HG02973 (cell line): ENCODE data around the gene TCL1A.
"Not testable (repeated sequence)": the region's sequence is repeated elsewhere in the genome, so short reads cannot be mapped to it uniquely, and the experiment has no call there.

ENCODE experiments used
- ATAC-seq: cut with Tn5 transposase; IDR thresholded peaks from one replicate; pipeline ENCODE4 v1.9.1; 2021; ENCODE audit warnings: moderate library complexity; ENCODE audit not compliant: unreplicated experiment

Gene TCL1A

GRCh38 chr14:95679148-95679815 lies 34.6 kb downstream of the TCL1A start:
- ATAC-seq: no peak

GRCh38 chr14:95677179-95677835 lies 36.6 kb downstream of the TCL1A start:
- no peak for ATAC-seq

GRCh38 chr14:95675486-95675885 lies 38.4 kb downstream of the TCL1A start:
- no peak for ATAC-seq

GRCh38 chr14:95674613-95675012 lies 39.3 kb downstream of the TCL1A start:
- ATAC-seq: no peak

GRCh38 chr14:95668235-95668772 lies 45.6 kb downstream of the TCL1A start:
- ATAC-seq: no peak

DNA sequence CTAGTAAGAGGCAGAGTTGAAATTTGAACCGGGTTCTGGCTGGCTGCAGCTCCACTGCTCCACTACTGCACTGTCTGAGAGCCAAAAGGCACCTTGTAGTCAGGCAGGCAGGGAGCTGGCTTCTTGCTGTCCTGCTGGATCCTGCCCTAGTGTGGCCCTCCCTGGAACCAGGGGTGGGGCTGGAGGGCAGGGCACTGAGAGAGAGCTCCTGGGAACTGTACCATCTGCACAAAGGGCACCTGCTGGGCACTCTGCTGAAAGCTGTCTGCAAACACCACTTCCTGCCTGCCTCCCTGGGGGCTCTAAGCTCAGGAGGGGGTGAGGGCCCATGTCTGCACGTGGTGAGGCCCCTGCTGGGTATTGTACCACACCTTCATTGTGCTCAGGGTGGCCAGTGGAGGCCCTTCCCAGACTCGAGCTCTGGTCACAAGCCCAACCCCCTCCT lies 46.7 kb downstream of the TCL1A start:
- ATAC-seq: no peak

DNA sequence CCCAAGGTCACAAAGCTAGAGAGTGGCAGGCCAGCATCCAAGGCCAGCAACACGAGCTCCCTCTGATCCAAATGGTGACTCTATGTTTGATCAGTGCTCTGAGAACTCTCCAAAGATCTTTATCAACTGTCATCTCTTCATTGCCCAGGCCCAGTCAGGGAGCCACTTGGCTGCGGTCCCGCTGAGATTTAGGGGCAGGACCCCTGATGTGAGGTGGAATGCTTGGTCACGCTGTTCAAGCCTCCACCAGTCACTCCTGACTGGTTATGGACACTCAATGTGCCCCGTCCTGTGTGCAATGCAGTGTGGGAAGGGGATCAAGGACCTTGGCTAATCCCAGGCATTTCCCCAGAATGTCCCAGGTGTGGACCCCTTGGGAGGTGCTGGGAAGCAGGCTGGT lies 47.5 kb downstream of the TCL1A start:
- no peak for ATAC-seq

GRCh38 chr14:95665530-95665929 lies 48.4 kb downstream of the TCL1A start:
- not testable (repeated sequence) for ATAC-seq

DNA sequence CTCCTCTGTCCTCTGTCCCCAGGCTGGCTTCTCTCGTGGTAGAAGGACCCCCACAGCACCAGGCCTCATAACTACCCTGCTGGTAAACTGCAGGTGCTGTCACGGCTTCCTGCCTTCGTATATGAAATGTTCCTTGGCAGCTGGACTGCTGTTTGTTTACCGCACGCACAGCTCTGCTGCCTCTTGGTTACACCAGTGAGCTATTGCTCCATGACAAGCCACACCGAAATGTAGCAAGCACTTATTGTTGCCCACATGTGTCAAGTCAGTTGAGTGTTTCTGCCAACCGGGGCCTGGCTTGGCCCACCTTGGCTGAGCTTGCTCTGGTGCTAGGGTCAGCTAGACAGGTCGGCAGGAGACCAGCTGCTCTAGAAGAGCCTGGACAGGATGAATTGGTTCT lies 49.4 kb downstream of the TCL1A start:
- ATAC-seq: peak; percentile 48

DNA sequence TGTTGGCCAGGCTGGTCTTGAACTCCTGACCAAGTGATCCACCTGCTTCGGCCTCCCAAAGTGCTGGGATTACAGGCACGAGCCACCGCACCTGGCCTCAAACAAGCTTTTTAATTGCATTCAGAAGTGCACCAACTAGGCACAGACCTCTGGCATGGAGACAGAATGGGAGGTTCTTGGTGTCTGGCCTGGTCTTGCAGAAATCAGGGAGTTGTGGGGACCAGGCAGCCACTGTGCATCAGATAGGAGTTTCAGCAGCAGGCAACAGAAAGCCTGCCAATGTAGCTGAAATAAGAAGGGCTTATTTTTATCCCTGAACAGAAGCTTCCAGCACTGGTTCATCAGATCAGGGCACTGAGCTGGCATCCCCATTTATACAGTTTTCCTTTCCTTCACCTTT lies 49.9 kb downstream of the TCL1A start:
- ATAC-seq: no peak

GRCh38 chr14:95663226-95663797 lies 50.6 kb downstream of the TCL1A start:
- ATAC-seq: peak; percentile 26

- peak; percentile 44 for ATAC-seq
Measured at GRCh38 chr14:95662376-95663186, 51.3 kb downstream of the TCL1A start.

DNA sequence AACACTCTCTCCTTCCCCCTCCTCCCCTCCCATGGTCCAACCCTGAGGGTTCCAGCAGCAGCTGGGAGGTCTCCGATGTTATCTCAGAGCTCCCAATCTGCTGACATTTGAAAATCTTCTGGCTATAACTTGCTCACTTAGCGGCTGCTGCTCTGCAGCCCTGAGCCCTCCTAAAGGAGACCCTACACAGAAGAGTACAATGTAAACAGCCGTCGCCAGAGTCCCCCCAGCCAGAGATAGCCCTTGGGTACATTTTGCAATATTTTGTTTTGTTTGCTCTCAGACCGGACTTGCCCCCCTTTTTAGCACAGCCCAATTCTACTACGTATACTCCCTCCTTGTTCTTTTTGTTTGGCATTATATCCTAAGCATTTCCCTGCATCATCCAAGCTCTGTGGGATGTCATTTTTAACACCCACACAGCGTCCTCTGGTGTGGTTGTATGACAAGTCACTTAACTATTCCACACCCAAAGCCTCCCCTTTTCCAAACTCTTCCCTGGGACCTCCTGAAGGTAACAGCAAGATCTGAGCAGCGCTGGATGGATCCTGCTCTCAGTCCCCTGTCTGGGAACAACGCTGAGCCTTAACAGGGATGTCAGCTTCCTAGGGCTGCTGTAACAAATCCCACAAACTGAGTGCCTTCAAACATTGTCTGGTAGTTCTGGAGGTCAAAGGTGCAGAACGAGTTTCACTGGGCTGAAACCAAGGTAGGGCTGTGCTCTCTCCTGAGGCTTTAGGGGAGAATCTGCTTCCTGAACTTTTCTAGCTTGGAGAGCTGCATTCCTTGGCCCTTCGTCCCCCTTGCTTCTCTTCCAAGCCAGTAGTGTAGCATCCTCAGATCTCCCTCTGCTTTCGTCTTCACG lies 53.0 kb downstream of the TCL1A start:
- ATAC-seq: no peak

GRCh38 chr14:95659990-95660385 lies 53.9 kb downstream of the TCL1A start:
- ATAC-seq: no peak
